NCI-H774 (cell line): ENCODE results near the gene LARGE1.
"Not testable (repeated sequence)": the region's sequence is repeated elsewhere in the genome, so short reads cannot be mapped to it uniquely, and the experiment has no call there.

Experiments used
- DNase-seq: peaks from one replicate; lab custom pipeline; 2025; lab: John Stamatoyannopoulos, UW

Gene LARGE1

DNA sequence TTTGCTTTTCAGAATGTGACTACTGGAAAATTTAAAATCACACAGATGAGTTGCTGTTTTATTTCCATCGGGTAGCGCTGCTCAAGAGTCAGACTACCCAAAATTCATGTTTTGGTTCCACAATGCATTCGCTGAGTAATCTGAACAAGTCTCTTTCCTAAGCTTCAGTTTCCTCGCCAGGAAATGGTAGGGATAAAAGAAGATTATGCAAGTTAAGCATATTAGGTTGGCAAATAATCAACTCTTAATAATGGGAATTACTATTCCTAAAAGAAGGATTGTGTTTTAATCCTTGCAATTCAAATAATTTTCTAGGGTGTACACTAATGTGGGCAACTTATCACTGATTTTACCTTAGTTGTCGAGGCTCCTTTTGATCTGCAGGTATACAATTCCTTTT, 326.5 kb downstream of the LARGE1 start:
- DNase-seq, result no peak

DNA sequence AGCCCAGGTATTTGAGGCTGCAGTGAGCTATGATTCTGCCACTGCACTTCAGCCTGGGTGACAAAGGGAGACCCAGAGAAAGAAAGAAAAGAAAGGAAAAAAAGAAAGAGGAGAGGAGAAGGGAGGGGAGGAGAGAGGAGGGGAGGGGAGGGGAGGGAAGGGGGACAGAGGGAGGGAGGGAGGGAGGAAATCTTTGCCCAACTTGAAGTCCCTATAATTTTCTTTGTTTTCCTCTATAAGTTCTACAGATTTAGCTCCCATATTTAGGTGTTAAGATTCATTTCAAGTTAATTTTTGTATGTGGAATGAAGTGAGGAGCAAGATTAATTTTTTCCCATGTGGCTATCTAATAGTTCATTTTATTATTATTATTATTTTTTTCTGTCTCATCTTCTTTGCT, 328.3 kb downstream of the LARGE1 start:
- no peak for DNase-seq

DNA sequence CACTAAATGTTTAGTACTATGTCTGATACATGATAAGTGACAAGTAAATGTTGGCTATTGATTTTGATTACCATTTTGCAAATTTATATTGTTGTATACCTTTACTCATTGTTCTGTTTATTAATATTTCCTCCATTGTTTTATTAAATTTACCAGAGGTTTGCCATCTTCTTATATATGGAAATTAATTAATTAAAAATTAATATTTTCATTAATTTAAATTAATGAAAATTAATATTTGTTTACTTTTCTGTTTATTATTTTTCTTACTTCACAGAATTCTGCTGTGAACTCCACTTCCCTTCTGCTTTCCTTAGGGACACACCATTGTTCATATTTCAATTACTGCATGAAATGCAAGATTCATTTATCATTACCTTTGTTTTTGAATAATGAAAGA, 331.0 kb downstream of the LARGE1 start:
- no peak for DNase-seq

DNA sequence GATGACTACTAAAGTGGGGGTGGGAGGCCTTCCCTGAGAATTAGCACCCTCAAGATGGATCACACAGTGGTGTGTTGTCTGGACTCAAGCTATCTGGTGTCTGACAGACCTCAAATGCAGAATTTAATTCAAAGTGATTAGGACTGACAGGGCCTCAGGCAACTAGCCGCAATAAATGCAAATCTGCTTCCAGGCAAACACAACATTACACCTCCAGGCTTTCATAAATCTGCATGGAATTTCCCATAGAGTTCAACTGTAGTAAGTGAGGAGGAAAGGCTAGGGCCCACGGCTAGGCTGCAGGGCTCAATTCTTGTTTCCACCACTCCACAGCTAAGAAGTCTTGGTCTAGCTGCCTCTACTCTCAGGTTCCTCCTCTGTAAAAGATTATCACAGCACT, 331.4 kb downstream of the LARGE1 start:
- DNase-seq, result no peak

DNA sequence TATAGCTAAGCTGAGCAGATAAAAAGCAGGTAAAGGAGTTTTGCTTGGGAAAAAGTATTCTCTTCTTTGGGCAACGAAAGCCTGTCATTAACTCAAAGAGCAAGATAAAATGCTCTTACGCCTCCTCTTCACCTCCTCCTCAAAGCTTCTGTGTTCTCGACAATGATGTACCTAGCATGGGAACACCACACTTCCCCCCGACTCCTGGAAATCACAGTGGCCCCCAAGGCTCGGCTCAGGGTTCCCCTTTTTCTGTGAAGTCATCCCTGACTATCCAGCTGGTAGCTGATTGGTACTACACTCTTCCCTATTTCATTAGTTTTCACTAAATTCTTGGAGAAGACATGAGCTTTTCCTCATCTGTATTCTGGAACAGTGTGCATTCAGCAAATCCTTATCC, 336.1 kb downstream of the LARGE1 start:
- DNase-seq, result no peak

DNA sequence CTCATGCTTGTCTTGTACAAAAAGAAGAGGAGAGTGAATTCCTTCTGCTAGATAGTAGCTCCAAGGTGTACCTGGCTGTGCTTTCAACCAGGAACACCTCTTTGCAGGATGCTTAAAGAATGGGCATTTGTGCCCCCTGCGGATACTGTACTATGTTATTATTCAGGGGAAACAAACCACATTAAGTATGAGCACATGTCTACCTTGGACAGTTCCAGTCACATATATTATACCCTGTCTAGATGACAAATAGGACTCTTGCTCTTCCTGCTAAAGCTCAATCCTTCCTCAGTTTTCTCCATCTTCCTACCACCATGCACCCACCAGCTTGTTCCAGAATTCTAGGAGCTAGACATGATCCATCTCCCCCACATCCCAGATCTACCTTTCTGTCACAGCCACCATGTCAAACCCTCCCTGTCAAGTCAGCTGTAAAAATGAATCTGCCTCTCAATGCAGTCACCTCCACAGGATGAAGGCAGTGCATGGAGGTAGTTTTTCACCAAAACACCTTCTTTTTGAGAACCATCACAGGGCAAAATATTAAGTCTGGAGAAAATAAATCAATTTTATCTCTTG, 337.4 kb downstream of the LARGE1 start:
- DNase-seq, result no peak

DNA sequence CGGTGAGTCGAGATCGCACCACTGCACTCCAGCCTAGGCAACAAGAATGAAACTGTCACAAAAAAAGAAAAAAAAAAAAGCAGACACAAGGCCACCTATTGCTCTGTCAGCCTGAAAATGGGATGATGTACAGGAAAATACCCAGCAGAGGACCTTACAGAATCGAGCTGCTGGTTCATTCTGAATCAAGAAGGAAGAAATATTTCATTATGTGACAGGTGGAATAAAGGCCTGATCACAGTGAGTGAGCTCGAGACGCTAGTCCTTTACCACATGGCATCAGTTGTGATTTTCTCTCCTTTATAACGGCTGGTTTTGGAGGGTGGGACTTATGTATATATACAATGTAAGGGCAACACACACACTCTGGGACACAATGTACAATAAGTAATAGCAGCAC, 340.0 kb downstream of the LARGE1 start:
- DNase-seq, result no peak

DNA sequence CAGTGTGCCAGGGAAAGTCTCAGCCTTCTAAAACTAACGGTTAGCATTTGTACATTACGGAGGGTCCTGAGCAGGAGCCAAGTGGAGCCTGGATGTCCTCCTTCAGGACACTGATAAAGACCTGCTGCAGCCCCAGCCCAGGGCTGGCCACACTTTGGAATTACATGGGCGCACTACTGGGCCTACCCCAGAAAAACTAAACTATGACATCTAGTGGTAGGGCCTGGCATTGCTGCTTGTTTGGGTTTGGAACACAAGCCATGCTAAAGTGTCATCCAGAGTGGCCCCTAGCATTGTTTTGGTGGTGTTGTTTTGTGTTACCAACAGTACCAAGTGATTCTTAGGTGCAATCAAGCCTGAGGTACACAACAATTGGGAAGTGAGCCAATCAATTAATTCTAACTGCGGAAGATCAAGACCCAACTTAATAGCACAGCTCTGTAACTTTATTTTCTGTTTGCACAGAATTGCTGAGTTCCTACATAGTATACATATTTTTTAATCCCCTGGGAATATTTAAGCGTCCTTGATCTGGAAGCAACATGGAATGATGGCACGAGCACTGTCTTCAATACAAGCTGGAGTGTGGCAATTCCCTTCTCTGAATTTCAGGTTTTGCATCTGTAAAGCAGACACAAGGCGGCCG, 340.7 kb downstream of the LARGE1 start:
- no peak for DNase-seq

DNA sequence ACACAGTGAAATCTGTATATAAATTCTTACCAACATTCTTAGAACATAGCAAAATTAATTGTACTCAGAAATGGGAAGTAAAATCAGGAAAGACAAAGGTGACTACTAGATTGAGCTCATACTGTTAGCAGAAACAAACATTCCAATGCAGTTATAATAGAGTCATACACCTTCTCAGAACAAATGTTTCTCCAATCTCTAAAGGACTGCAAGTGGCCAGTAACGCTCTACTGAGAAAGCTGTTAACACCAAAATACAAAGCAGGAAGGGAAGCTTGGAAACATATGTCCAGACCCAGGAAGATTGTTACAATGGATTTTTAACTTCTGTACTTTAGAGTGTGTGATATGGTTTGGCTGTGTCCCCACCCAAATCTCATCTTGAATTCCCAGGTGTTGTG, 341.5 kb downstream of the LARGE1 start:
- DNase-seq, result no peak

DNA sequence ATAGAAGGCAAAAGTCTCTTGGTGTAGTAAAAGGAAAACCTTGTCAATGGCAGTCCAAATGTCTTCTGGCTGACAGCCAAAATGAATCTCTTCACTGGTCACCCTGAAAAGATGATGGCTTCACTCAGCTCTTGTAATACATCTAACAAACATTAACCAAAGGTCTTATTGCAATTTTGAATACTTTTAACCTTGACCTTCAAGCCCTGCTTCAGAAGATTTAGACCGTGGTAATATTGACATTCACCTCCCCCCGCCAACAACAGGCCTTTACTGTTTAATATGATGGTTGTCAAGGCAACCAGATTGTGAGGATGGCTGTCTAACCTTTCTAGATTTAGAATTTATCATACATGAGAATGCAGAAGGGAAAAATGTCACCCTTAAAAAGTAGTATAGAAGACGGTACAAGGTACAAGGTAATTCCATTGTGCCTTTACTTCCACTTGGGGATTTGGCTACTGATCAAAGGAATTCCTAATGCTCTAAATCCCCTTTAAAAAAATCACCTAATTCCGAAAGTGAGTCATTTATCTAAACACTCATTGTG, 342.3 kb downstream of the LARGE1 start:
- no peak for DNase-seq

DNA sequence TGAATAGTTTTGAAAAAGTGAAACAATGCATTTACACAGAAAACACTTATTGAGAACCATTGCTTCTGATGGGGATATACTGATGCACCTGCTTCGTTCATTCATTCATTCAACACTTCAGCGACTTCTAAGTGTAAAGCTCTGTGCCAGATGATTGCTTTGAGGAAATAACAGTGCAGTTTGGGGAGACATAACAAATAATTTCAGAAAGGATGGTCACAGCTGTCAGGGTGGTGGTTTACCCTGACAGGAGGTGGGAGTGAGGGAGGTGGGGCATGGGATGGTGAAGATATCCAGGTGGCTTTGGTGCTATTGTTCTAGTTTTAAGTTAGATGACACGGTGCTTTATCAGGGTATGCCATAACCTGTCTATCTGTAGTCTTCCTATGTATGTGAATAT, 344.1 kb downstream of the LARGE1 start:
- no peak for DNase-seq

DNA sequence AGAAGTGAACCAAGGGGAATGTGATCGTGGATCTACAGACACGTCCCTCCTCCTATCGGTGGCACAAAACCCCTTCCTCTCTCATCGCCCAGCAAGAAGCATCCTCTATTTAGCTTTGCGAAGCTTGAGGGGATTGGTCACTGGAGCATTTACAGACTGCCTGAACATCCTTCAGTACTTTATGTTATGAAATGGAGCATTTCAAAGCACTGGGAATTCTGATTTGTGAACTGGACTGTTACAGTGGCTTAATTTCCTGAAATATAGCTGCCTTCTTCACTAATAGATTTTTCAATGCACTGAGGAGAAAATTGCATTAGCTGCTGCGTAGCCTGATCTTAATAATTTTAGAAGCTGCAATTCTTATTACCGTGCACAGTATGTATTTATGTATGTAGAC, 344.5 kb downstream of the LARGE1 start:
- DNase-seq, result no peak

DNA sequence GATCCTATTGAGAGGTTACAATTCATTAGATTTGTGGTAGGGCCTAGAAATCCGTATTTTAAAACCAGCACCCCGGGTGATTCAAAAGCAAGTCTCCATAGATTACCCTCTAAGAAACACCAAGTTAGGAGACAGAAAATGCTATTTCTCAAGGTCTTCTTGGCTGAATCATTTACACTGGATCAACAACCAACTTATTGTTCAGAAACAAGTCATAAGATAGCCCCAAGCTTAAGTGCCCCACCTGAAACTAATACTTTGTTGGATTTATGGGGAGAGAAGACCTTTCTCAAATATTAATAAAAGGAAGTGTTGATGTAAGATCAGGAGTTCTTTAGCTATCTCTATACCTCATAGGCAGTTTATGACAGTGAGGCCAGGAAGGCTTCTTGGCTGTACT, 345.2 kb downstream of the LARGE1 start:
- no peak for DNase-seq

DNA sequence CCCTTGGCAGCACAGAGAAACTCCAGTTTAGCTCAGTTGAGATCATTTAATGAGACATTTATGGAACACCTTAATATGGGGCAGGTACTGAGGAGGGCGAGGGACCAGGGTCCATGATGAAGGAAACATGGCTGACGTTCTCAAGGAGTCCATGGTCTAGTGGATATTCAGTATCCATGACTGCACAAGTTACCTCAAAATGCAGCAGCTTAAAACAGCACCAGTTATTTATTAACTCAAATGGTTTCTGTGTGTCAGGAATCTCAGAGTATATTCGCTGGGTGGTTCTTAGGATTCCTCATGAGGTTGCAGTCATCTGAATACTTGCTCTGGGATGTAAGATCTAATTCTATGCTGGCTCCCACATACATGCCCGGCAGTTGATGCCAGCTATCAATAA, 346.8 kb downstream of the LARGE1 start:
- DNase-seq, result no peak

DNA sequence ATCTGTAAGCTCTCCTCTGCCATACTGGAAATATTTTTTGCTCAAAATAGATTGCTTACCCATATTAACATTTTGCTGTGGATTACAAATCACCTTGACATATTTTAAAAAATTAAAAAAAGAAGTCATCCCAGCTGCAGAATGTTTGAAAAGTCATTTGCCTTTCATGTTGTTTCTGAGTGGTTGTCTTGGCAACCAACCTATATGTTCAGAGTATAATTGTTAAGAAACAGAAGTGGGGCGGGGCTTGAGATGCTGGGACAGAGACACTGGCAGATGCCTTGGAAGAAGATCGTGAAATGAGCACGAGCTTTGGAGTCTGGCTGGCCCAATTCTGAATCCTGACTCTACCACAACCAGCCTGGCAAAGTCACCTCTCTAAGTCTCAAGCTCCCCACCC, 348.2 kb downstream of the LARGE1 start:
- DNase-seq, result no peak

DNA sequence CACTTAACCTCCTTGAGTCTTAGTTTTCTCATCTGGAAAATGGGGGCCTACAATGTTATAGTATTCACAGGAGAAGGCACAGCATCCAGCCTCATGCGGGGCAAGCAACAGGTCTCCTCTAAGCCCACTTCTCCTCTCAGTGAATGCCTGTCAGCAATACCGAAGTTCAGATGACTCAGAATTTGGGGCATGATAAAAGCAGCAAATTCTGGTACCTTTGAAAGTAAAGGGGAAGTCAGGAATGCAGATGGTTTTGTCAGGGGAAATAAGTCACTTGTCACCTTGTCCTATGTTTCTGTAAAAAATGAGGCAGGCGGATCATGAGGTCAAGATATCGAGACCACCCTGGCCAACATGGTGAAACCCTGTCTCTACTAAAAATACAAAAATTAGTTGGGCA, 350.2 kb downstream of the LARGE1 start:
- DNase-seq, result no peak

DNA sequence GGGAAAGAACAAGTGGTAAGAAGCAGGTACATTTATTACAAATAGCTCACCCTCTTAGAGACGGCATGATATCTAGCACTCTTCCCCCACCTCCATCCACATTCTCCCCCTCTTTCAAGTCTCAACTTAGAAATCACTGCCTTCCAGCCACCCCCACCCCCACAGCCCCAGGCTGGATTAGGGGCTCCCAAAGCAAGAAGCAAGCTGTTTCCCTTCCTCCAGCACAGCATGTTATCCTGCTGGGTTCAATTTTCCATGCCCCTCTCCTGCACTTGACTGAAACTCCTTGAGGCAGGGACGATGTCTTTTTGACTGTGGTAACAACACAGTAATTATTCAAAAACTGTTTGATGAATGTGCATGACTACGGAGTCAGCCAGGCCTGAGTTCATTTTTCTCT, 350.7 kb downstream of the LARGE1 start:
- DNase-seq, result no peak

DNA sequence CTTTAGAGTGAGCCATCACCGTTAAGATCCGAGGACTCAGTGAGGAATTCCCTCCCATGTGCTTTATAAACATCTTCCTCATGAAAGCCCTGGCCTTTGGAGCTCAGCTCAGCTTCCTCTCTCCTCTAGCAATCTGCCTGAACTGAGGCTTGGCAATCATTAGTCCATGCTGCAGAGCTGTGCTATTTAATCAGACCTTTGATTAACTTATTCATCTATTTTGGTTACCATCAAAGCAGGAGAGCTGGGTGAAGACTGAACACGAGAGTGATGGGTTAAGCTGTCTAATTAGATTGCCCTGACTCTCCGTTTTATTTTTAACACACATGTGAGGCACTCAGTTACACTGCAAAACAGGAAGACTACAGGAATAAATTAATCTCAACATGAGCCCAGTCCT, 351.3 kb downstream of the LARGE1 start:
- no peak for DNase-seq

DNA sequence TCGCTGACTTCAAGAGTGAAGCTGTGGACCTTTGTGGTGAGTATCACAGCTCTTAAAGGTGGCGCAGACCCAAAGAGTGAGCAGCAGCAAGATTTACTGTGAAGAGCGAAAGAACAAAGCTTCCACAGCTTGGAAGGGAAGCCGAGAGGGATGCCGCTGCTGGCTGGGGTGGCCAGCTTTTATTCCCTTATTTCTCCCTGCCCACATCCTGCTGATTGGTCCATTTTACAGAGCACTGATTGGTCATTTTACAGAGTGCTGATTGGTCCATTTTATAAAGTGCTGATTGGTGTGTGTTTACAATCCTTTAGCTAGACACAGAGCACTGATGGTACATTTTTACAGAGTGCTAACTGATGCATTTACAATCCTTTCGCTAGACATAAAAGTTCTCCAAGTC, 353.8 kb downstream of the LARGE1 start:
- DNase-seq, result not testable (repeated sequence)

DNA sequence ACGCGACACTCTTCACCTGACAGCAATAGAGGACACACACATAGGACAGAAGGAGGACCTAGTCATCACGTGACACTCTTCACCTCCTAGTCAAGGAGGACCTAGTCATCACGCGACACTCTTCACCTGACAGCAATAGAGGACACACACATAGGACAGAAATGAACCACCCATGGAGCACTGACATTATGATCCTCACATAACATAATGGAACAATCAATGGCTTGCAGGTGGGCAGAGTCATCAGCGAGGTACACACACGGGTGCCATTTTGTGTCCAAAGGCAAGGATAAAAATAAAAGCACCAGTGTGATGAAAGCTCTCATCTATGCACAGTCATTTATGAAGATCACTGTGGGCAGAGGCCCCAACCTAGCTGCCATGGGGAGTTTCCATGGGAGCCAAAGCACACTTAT, 354.7 kb downstream of the LARGE1 start:
- DNase-seq, result no peak

DNA sequence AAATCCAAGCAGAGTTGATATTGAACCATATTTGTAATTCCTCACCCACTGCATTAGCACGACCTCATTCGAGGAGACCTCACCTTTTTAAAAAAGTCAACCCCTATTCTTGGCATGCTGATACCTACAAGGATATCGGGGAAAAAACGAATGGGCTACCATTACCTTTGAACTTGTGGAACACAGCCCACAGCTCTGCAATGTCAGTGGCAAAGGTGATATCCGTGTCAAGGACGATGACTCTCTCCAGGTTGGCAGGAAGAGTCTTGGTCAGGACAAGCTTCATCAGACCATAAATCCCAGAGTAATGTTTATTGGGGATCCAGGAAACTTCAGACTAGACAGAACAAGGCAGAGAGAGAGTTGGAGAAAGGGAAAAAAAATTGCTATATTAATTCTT, 355.6 kb downstream of the LARGE1 start:
- DNase-seq, result no peak

DNA sequence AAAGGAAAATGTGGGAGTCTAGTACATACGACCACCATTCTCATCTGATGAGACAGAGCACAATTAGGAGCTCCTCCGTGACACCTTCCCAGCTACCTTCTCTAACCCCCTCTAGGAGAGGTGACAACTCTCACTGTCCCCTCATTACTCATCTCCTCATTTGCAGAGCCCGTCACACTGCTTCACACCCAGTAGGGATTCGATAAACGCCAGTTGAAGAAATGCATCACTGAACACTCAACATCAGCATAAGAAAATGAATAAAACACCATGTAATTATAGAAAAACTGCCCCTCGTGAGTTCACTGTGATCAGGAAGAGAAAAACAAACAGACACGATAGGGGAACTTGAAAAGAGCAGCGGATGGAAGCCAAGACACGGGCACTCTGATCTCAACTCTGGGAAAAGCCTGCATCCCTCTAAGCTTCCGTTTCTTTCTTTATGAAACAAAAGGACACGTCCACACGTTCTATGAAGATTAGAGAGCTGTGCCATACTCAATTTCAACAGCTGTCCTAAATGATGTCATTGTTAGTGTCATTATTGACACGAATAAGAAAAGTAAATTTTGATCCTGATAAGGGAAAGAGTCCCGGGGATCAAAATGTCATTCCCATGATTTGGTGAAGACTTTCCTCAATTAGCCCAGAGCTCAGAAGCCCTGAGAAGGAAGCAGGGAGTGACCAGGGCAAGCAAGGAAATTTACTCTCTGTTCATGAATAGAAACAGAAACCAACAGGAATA, 356.9 kb downstream of the LARGE1 start:
- no peak for DNase-seq

DNA sequence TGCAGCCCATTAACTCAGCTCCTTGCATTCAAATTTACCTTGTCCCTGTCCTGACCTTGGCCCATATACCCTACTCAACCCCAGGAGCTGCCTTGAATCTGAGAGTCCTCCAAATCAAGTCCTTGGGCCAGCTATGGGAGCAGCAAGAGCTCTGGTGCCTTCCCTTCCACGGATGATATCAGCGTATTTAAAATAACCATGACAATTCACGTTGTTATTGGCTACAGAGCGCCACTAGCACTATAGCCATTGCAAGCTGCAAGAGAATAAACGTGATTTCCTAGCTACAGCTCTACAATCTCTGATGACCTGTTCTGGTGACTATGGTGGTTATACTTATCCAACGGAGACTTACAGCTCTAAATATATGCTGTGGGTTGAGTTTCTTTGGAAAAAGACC, 357.8 kb downstream of the LARGE1 start:
- DNase-seq, result no peak
